ENCODE measurements around the gene CPNE5. TPM values are rescaled to one million over a fixed set of nuclear protein-coding genes. Genes with fewer than 3 reads are reported as not detected.

Gene CPNE5
- total and polyA plus RNA-seq, 9 of the 15 experiments (the other 6 are each of a cell fraction or from before 2014, with no cell fraction given), result 0.14 to 1.0 (median 0.46) TPM; not detected in 2

- TF ChIP-seq CTCFL (IDR thresholded peaks at IDR 0.05; ENCODE audit: borderline replicate concordance, insufficient read depth, low read depth, low read length, poor library complexity, severe bottlenecking) (peak; percentile 42), RFX5 (IDR thresholded peaks at IDR 0.05; ENCODE audit: low read depth, low read length) (no peak)
- TF ChIP-seq, protein P1, sequence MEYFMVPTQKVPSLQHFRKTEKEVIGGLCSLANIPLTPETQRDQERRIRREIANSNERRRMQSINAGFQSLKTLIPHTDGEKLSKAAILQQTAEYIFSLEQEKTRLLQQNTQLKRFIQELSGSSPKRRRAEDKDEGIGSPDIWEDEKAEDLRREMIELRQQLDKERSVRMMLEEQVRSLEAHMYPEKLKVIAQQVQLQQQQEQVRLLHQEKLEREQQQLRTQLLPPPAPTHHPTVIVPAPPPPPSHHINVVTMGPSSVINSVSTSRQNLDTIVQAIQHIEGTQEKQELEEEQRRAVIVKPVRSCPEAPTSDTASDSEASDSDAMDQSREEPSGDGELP (CRISPR knock-in tag; IDR thresholded peaks at IDR 0.05; ENCODE audit: borderline replicate concordance), result no peak
Measured at GRCh38 chr6:36805917-36806316, 33.3 kb downstream of the CPNE5 start (continued).

GRCh38 chr6:36805096-36805797, 34.0 kb downstream of the CPNE5 start:
- H3K4me3 ChIP-seq, result no peak overlapping the region
- H3K9me3 ChIP-seq (replicated peaks; ENCODE audit: control insufficient read depth, insufficient read depth, low read depth, low read length), result no peaks in the 10 kb centered on the region
- H3K27ac ChIP-seq (ENCODE audit: extremely low read depth, low read depth, low read length), result no peak overlapping the region
- FAIRE-seq (no peak), ATAC-seq (no peak), DNase-seq (ENCODE audit: extremely low read depth in 1 of 4, low spot score in 3 of 4) (no peak)
- H2AFZ ChIP-seq (ENCODE audit: low read depth, low read length), result no peak overlapping the region
- TF ChIP-seq KLF16 (IDR thresholded peaks at IDR 0.05) (no peak), PKNOX1 (IDR thresholded peaks at IDR 0.05) (0 out of 2 replicates have a peak, but pooled peaks have one; percentile 9)
- H3K4me2 ChIP-seq (ENCODE audit: insufficient read depth, low read length), result no peak overlapping the region
- in situ Hi-C loops (cut with MboI), result no loop called here
- ChIA-PET CTCF (ENCODE audit: low intra/inter-chr PET ratio) (no interaction called here), POLR2A (interaction anchor here (0.6 to 1.2 kb wide), 5 partner anchors 12 to 536 kb away, joined by 3 to 4 read pairs (median 3); no protein-coding TSS in a partner anchor)
- intact Hi-C loops (cut with micrococcal nuclease), result no loop called here
- H3K79me2 ChIP-seq (ENCODE audit: control insufficient read depth, insufficient read depth, low read length), result no peaks in the 10 kb centered on the region
- WGBS (ENCODE audit: insufficient coverage, low coverage, missing lambda C conversion rate), result 12% methylated on average over 7 of the region's 7 CpGs
- BruUV-seq (replicated peaks), result no TSS peak
- no peaks in the 10 kb centered on the region for H3K36me3 ChIP-seq (ENCODE audit: control insufficient read depth, insufficient read depth, low read length)
- no peaks in the 10 kb centered on the region for H3K9me1 ChIP-seq (ENCODE audit: control insufficient read depth, insufficient read depth, low read length)
- 0 out of 2 replicates have a peak, but pooled peaks cover 3% of the 10 kb centered on the region for H4K20me1 ChIP-seq (replicated peaks; ENCODE audit: control insufficient read depth, insufficient read depth, low read length)
- no peak overlapping the region for H3K9ac ChIP-seq (ENCODE audit: insufficient read depth in 1 of 2, low read depth in 2 of 2, low read length in 2 of 2)
- H3K27me3 ChIP-seq (ENCODE audit: control insufficient read depth in 2 of 2, insufficient read depth in 2 of 2, low read length in 2 of 2), result peaks cover 9 to 26% of the 10 kb centered on the region in 2 experiments
- H3K4me1 ChIP-seq (replicated peaks in 1 of 2; ENCODE audit: control insufficient read depth in 2 of 2, insufficient read depth in 2 of 2, low read length in 2 of 2), result 0 out of 5 replicates have a peak, but pooled peaks cover 0 to 2% of the 10 kb centered on the region in 2 experiments
